NB4 (cell line): ENCODE results near the gene DDX47.
A peak's percentile ranks its signal among the peaks of the same experiment; 100 is the strongest.

Experiments
- CTCF ChIP-seq: IDR thresholded peaks from one replicate; pipeline ENCODE4 v1.5.1; 2012; ENCODE audit warnings: low read depth, low read length
- MAX ChIP-seq: IDR thresholded peaks from 2 replicates; pipeline ENCODE4 v1.6.1; 2011; ENCODE audit warnings: low read depth, low read length
- MYC ChIP-seq: IDR thresholded peaks from 2 replicates; pipeline ENCODE4 v1.6.1; 2011; ENCODE audit warnings: low read depth, low read length
- POLR2A ChIP-seq: IDR thresholded peaks from 2 replicates; pipeline ENCODE4 v1.6.1; 2011; ENCODE audit warnings: mild to moderate bottlenecking; ENCODE audit not compliant: insufficient read length; ENCODE audit errors: extremely low read depth

GRCh38 chr12:12813120-12814101 is at the start of gene DDX47:
- peak; percentile 85 for TF ChIP-seq CTCF
- TF ChIP-seq MAX: peak; percentile 78
- TF ChIP-seq POLR2A: peak; percentile 46
- TF ChIP-seq MYC: no peak; the same call in 1 of the 2 replicates
